HG03064 (cell line): Measurements from ENCODE around the gene SYP.

Source experiments
- ATAC-seq: cut with Tn5 transposase; IDR thresholded peaks from one replicate; pipeline ENCODE4 v1.9.1; 2021; ENCODE audit warnings: low read depth; ENCODE audit not compliant: unreplicated experiment

Gene SYP

DNA sequence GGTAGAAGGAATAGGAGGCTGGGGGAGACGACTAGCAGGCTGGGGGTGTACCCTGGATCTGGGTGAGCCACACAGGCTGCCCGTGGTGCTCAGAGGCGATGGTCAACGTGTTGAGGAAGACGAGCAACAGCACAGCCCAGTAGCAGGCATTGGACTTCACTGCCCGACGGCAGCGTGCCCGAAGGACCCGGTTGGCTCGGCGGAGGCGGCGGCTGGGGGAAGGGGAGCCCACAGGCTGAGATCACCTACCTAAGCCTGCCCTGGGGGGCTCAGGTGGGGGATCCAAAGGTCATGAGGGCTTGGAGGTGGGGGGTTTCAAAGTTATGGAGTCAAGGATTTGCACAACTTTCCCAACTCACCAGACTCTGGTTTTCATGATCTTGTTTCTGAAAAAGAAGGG, 25.9 kb upstream of the SYP start:
- ATAC-seq = no peak

DNA sequence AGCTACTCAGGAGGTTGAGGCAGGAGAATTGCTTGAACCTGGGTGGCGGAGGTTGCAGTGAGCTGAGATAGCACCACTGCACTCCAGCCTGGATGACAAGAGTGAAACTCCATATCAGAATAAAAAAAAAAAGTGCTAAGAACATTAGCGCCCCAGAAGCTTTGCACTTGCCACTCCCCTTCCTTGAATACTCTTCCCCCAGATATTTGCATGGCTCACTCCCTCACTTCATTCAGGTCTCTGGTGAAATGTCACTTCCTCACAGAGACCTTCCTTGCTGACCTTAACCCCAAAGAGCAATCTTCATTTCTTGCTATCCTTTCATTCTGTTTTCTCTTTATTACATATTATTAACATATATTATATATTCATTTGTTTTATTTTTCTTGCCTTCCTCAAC, 21.9 kb upstream of the SYP start:
- no peak for ATAC-seq

DNA sequence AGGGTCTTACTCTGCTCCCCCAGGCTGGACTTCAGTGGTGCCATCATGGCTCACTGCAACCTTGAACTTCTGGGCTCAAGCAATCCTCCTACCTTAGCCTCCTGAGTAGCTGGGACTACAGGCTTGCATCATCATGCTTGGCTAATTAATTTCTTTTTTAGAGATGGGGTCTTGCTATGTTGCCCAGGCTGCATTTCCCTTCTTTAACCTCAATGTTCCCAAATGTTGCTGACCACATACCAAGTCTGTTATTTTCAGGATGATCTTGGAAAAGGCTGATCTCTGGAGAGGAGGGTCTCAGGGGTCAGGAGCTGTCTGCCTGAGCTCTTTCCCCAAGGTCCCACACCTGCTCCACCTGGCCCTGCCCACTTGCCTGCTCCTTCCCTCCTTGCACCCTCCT, 20.1 kb upstream of the SYP start:
- no peak for ATAC-seq

DNA sequence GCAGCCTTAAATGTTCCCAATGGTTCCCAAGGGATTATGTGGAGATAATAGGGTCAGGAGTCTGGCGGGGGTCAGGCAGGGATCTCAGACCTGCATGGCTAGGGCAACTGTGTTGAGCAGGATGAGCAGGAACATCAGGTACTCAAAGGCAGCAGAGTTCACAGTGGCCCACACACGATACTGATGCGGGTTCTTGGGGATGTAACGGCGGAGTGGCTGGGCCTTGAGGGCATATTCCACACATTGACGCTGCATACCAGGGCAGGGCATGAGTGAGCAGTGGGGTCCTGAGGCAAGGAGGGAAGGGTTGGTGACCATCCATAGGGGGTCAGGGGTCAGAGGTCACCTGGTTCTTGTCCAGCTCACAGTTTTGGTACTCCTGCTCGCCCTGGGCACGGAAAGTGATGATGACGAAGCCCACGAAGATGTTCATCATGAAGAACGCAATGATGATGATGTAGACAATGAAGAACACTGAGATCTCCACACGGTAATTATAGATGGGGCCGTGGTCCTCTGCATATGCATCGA, 15.1 kb upstream of the SYP start:
- ATAC-seq = no peak

DNA sequence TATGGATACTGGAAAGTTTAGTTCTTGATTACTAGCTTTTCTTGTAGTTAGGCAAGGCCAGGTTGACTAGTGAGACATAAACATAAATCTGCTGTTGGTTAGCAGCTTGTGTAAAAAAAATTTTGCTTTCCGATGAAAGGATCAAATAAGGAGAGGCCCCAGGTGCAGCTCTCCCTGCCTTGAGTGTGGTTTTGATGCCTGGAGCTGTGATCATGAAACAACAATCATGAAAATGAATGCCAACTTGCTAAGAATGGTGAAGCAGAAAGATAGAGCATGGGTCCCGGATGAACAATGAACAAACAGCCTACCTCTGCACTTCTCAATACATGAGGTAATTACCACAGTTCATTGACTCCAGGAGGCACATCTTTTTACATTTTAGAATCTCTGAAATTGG, 14.4 kb upstream of the SYP start:
- no peak for ATAC-seq

DNA sequence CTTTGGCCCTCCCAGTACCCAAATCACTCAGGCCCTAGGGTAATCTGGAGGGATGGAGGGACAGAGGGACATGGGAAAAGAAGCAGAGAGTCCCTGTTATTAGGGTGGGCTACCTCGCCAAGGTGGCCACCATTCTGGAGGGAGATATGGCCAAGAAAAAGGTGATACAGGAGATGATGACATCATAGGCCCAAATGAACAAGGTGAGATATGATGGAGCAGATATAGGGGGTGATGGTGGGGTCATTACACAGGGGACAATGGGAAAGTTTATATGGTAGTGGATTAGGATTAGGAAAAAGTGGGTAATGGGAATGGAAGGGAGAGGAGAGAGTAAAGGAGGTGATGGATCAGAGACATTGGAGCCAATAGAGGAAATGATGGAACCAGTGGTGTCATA, 12.9 kb upstream of the SYP start:
- ATAC-seq = no peak

DNA sequence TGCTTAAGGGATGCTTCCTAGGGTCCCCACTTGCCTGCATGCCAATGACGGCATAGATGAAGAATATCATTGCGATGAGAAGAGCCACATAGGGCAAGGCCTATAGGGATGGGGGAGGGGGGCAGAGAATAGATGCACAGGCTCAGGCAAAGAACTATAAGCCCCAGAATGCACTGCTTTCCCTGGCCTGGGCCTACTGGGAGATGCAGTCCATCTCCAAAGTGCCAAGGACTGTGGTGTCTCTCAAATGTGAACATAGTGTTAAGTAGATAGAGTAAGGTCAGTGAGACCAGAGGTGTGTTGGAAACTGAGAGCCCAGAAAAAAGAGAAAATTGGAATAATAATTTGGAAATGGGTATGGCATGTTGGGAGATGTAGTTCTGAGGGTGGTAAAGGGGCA, 12.2 kb upstream of the SYP start:
- ATAC-seq = no peak

DNA sequence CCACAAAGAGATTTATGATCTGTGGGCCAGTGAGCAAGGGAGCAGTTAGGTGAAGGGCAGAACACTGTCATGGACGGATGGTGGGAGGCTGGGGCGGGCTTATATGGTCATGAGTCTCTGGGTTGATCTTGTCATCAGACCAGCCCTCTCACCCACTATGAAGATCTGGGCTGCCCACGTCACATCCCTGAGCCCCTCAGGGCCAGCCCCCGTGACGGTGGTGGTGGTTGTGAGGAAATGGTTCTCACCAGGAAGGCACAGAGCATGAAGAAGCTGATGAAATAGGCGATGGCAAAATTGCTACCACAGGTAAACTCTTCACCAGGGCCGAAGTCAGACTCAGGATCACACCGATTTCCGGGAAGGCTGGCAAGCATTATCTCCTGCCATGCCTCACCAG, 11.1 kb upstream of the SYP start:
- ATAC-seq = no peak

DNA sequence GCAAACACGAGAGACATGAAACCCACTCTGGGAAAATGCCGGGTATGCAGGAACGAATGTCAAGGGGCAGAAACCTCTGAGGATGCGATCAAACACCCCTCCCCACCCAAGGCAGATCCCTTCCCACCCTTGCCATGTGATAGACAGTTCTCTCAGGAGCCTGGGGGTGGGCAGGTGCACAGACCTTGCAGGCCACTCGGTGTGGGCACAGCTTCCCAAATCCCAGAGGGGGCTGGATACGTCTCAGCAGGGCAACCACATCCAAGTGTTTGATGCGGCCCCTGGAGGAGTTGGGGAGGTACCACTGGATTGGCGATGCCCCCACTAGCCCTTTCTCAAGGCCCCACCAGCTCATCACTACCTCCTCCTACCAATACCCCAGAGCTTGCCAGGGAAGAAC, 10.4 kb upstream of the SYP start:
- no peak for ATAC-seq

DNA sequence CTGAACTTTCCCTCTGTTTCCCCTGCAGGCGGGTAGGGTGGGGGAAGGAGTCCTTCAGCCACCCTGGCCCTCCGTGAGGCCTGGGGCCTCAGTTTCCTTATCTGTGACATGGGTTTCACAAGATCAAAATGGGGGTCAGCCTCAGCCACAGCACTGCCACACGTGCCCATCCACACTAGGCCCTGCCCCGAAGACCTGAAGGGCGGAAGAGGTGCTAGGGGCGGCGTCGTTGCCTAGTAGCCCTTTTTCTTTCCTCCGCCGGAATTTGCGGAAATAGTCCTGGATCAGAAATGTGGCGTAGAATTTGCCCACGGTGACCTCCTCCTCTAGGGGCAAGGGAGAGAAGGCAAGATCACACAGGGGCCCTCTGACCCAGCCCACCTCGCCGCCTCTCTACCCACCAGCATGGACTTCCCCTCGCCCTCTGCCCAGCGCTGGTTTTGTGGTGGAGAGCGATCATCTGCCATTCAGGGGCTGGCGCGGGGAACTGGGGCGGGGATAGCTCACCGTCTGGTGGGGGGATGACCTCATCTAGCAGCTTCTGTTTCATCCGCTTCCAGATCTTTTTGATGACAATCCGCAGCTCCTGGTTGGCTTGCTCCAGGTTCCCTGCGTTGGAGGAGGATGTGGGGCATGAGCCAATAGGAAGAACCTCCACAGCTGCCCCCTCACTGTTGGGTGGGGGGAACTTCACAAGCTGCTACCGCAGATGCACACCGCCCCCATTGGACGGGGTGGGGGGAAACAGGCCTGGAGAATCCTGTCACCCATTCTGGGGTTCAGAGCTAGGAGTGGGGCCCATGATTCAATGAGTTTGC, 9.7 kb upstream of the SYP start:
- ATAC-seq = no peak

DNA sequence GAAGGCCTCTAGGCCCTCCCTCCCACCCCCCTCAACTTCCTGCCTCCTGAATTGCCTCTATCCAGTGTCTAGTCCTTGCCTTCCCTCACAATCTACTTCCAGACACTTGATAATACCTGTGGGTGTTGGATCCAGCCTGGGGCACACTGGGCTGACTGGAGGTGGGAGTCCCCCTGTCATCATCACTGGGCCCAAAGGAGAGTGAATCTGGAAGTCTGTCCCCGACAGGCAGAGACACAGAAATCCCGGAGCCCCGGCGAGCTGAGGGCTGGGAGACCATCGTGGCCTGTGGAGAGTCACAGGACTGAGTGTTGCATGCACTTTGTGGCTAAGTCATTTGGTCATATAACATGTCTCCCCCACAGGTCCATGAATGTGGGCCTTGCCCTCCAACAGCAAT, 8.4 kb upstream of the SYP start:
- ATAC-seq = no peak

DNA sequence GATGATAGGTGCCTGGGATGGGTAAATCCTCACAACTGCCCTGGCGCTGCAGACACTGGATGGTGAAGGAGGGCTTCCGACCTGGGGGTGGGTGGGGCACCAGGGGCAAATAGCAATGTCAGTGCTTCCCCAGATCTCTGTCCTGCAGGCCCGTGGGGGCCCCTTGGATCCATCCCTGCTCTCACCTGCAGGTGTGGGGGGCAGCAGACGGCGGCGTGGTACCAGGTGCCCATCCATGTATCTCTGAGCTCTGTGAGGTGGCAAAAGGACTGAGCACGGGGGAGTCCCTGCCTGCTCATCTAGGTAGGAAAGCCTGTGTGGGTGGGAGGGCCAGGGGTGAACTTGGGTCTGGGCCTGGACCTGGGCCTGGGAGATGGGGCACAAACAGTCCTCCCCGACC, 6.5 kb upstream of the SYP start:
- ATAC-seq = no peak

DNA sequence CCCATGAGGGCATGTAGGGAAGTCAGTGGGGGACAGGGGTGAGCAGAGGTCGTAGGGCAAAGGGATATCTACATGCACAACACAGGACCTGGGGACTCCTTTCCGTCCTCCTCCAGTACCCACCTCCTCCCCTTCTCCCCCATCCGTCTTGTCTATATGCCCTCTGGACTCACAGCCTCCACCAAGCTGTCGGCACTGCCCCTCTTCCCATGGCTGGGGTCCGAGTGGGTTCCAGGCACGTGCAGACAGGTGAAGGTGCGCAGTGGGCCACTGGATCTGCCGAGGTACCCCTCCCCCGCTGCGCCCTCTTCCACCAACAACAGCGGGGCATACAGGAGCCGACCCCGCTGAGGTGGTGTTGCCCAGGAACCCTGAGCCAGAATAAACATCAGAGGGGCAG, 5.5 kb upstream of the SYP start:
- ATAC-seq = no peak

DNA sequence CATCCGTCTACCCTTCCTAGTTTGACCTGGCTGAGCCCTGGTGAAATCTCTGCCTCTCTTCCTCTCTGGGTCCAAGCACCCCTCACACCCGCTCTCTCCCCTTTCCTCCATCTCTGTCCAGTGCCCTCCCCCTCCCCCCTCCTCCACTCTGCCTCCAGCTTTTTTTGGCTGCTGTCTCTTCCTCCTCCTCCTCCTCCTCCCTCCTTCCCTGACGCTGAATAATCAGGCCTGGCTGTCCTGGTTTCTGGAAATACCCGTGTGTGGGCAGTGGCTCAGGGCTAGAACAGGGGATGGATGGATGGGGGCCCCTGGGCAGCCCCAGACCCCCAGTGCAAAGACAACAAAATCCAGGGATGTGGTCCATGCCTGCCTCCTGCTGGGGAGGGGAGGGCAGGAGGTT, 4.7 kb upstream of the SYP start:
- ATAC-seq = no peak

DNA sequence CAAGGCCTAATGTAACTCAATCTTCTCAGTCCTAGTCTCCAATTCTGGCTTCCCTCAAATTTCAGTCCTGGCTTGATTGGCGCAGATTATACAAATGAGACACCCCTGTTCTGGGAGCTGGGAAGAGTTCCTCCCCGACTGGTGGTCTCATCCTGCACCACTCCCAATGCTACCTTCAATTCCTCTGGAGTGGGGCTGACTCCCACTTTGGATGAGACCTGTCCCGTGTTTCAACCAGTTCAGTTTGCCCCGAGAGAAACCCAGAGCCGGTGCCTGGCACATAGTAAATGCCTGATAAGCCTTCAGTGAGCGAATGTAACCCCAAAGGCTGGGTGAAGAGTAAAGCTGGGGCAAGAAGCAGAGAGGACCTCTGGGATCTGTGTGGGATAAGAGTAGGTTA, 4.0 kb upstream of the SYP start:
- no peak for ATAC-seq

DNA sequence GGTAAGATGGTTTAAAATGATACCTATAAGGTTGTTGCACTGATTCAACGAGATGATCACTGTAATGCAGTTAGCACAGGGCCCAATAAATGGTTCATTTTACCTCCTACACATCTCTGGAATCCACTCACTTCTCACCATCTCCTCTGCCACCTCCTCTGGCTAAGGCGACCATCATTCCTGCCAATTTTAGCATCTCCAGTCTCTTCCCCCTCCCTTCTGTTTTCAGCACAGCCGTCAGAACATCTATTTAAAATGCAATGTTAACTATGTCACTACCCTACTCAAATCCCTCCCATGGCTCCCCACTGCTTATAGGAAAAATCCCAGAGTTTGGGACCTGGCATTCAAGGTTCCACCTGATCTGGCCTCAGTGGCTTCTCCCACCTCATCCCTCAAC, 3.5 kb upstream of the SYP start:
- no peak for ATAC-seq

DNA sequence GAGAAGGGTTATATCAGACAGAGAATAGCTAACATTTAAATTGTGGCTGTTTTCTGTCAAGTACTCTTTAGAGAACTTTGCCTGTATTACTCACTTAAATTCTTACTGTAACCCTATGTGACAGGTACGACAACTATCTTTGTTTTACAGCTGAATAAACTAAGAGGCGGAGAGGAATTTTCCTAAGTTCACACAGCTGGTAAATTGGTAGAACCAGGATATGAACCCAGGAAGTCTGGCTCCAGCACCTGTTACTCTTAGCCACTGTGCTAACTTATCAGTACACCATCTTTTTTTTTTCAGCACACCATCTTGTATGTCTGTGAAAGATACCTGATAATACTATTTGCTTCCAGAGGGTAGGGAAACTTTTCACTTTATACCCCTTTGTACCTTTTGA, 2.0 kb upstream of the SYP start:
- ATAC-seq = no peak

DNA sequence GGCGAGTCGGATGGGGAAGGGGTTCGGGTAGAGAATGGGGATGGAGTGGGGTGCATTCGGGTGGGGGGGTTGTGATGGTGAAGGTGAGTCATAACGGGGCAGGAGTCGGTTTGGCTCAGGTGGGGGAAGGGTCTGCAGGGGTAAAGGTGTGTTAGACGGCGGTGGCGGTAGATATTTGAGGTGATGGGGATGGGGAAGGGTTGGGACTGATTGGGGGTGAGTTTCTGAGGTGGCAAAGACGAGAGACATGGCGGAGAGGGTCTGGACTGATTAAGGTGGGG, 738 bp downstream of the SYP start:
- ATAC-seq = no peak

DNA sequence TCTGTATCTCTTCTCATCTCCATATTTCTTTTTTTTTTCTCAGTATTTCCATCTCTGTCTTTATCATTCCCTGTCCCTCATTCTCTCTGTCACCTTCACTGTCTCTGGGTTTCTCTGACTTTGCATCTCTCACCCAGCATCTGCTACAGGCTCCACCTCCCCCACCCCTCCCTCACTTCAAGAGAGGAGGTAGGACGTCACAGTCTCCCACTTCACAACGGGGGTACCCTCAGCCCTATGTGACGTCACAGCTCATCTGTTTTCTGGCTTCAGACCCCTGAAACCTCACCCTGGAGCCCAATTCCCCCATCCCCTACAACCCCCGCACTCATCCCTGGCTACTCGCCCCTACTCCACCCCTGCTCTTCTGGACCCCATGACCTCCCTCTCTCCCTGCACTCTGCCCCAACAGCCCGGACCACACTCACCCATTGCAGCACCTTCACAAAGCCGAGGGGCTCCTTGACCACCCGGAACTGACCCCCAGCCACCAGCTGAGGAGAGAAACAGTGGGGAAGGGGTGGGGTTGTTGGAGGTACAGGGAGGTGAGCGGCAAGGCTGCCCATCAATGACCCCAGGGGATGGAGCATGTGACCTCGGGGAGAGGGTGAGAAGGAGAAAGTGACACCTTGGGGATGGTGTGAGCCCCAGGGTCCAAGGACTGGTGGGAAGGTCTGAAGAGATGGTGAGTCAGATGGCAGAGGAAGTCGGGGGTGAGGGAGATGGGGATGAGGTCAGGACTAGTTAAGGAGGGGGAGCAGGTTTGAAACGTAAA, 1.3 kb downstream of the SYP start:
- ATAC-seq = no peak

DNA sequence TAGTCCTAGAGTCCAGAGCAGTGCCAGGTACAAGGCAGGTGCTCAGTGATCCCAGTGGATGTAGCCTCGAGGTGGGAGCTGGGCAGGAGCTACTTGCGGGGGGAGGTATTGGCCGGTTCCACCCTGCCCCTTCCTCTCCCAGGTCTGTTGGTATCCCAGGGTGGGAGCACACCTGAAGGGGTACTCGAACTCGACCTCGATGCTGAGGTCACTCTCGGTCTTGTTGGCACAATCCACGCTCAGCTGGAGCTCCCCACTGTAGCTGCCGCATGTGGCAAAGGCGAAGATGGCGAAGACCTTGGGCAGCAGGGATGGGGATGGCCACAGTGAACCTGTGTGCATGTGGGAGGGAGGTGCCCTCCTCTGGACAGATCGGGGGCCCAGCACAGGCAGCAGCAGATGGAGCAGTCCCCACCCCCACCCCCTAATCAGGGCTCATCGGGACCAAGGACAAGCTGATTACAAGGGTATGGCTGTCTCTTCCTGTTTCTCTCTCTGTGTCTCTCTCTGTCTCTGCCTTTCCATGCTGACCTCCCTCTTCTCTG, 2.4 kb downstream of the SYP start:
- ATAC-seq = no peak

DNA sequence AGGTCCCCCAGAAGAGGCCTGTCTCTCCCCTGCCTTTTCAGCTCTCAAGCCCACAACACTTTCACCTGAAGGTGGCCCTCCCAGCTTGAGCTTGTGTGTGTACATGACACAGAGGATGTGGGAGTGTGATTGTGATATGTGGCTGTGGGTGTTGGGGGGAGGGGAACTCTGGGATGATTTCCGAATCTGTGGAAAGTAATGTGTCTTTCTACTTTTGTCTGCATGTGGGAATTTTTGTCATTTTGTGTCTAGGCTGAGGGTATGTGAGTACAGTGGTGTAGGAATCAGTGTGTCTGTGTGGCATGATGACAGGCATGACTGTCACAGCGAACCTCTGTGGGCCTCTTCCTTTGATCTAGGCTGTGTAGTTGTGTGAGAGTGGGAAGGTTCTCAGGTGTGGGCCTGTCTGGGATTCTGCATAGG, 6.4 kb downstream of the SYP start:
- no peak for ATAC-seq

DNA sequence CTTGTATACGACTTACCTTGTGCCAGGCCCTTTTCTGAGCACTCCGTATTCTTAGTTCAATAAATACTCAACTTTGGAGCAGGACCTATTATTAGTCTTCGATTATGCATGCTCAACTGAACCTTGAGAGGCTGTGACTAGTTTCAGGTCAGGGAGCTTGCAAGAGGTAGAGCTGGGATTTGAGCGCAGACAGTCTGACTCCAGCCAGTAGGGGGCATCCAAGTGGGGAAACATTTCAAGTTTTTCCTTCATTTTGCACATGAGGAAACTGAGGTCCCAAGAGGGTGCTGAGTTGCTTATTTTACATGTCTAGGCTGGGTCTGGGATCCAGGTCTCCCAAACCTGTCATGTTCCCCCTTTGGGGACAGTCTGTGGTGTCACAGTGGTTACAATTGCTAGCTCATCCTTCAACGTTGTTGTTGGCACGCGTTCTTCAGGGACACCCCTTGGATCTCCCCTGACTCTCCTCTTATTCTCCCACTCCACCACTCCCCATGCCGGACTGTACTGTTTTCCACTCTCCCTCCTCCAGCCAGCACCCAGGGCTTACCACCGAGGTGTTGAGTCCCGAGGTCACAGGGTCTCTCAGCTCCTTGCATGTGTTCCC, 7.2 kb downstream of the SYP start:
- ATAC-seq = no peak
